H1 (cell line): ENCODE measurements around the gene OR8D2.

Source experiments
- CTCF ChIP-seq, 3 experiments: IDR thresholded peaks; 1 replicate in 2 of 3; 2 replicates in 1 of 3; pipeline versions ENCODE4 v1.5.1 to v1.6.1; 2011; ENCODE audit warnings: low read length in 3 of 3, mild to moderate bottlenecking in 3 of 3, inconsistent platforms in 2 of 3, low read depth in 1 of 3, moderate library complexity in 1 of 3; ENCODE audit not compliant: insufficient read depth in 1 of 3; ENCODE audit errors: control extremely low read depth in 1 of 3
- EP300 ChIP-seq, 2 experiments: IDR thresholded peaks; 1 replicate in 1 of 2; 2 replicates in 1 of 2; pipeline ENCODE4 v1.6.1; 2011 to 2012; ENCODE audit warnings: low read depth in 2 of 2, low read length in 2 of 2, mild to moderate bottlenecking in 2 of 2, borderline replicate concordance in 1 of 2, inconsistent platforms in 1 of 2, moderate library complexity in 1 of 2
- EZH2 ChIP-seq: fragments of 200-600 bp; sonication (generic); IDR thresholded peaks from 2 replicates; pipeline ENCODE4 v1.7.1; 2012; ENCODE audit warnings: low read depth, mild to moderate bottlenecking, moderate library complexity, low read length, inconsistent platforms; ENCODE audit not compliant: severe bottlenecking
- FOSL1 ChIP-seq: IDR thresholded peaks from 2 replicates; pipeline ENCODE4 v1.6.1; 2011; ENCODE audit warnings: mild to moderate bottlenecking, low read depth, low read length, moderate library complexity; ENCODE audit not compliant: insufficient read depth
- GTF2F1 ChIP-seq: IDR thresholded peaks from 2 replicates; pipeline ENCODE4 v1.6.1; 2012; ENCODE audit warnings: low read depth, low read length, improper control_type of control experiment, borderline replicate concordance
- POLR2A ChIP-seq, 2 experiments: IDR thresholded peaks; 1 replicate in 1 of 2; 2 replicates in 1 of 2; pipeline ENCODE4 v1.6.1; 2011; ENCODE audit warnings: low read depth in 2 of 2, low read length in 2 of 2, mild to moderate bottlenecking in 2 of 2; ENCODE audit errors: control extremely low read depth in 1 of 2
- POLR2AphosphoS5 ChIP-seq: IDR thresholded peaks from 2 replicates; pipeline ENCODE4 v1.6.1; 2011; ENCODE audit warnings: low read depth, low read length
- RAD21 ChIP-seq, 2 experiments: IDR thresholded peaks in 1 of 2; conservative IDR thresholded peaks in 1 of 2; 2 replicates each; pipeline ENCODE4 v1.6.1; 2011; ENCODE audit warnings: low read depth in 2 of 2, low read length in 2 of 2, improper control_type of control experiment in 1 of 2, inconsistent platforms in 1 of 2, mild to moderate bottlenecking in 1 of 2, moderate library complexity in 1 of 2
- USF2 ChIP-seq: IDR thresholded peaks from 2 replicates; pipeline ENCODE4 v1.6.1; 2011; ENCODE audit warnings: low read length, improper control_type of control experiment

GRCh38 chr11:124320097-124320496, at the start of gene OR8D2:
- TF ChIP-seq EZH2 (no peak), RAD21 (IDR thresholded peaks at IDR 0.05 in 1 of 2, conservative IDR thresholded peaks at IDR 0.05 in 1 of 2; ENCODE audit: low read depth in 2 of 2, low read length in 2 of 2) (no peak), CTCF (IDR thresholded peaks at IDR 0.05; ENCODE audit: control extremely low read depth in 1 of 3, insufficient read depth in 1 of 3, low read depth in 1 of 3, low read length in 3 of 3) (no peak), FOSL1 (no peak), POLR2A (IDR thresholded peaks at IDR 0.05; ENCODE audit: control extremely low read depth in 1 of 2, low read depth in 2 of 2, low read length in 2 of 2) (no peak), GTF2F1 (no peak), EP300 (IDR thresholded peaks at IDR 0.05; ENCODE audit: borderline replicate concordance in 1 of 2, low read depth in 2 of 2, low read length in 2 of 2) (no peak), POLR2AphosphoS5 (no peak), USF2 (no peak)
